GM21515 (cell line): ENCODE measurements around the gene TRIM29.
"Not testable (repeated sequence)": the region's sequence is repeated elsewhere in the genome, so short reads cannot be mapped to it uniquely, and the experiment has no call there.

Experiments used
- ATAC-seq: cut with Tn5 transposase; IDR thresholded peaks from one replicate; pipeline ENCODE4 v1.9.1; 2021; ENCODE audit not compliant: unreplicated experiment

The TRIM29 gene

DNA sequence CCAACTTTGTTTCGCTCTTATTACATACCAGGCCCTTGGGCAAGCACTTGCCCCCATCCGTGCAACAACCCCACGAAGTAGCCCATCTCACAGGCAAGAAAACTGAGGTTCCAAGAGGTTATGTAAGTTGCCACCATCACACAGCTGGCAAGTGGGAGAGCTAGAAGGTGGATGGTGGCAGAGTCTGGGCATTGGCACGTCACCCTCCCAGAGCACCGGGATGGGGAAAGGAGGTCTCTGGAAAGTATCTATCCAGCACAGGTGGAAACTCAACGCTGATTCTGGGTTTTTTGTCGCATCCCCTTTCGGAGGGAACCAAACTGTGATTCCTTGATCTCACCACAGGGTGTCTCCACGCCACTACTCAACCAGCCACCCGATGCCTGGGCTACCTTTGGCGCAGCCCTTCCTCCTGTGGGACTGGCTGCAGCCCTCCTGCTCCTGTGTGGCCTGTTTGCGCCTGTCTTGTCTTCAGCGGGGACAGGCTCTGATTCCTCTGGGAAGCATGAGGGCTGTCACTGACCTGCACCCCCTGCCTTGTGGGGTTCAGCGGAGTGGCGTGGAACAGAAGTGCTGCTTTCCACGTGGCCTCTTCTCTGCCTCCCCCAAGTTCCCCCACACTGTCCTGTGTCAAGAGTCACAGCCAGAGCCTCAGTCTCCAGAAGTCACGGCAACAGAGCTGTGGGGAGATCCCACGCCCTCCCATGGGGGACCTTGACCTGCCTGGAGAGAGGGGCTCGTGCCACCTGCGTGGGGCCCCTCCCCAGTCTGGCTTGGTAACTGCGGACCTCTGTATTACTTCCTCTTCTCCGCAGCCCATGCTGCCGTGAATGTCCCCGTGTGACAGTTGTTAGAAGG, 34.4 kb upstream of the TRIM29 start:
- peak; percentile 49 for ATAC-seq

- no peak for ATAC-seq
Measured at GRCh38 chr11:120170741-120171261, 32.9 kb upstream of the TRIM29 start.

DNA sequence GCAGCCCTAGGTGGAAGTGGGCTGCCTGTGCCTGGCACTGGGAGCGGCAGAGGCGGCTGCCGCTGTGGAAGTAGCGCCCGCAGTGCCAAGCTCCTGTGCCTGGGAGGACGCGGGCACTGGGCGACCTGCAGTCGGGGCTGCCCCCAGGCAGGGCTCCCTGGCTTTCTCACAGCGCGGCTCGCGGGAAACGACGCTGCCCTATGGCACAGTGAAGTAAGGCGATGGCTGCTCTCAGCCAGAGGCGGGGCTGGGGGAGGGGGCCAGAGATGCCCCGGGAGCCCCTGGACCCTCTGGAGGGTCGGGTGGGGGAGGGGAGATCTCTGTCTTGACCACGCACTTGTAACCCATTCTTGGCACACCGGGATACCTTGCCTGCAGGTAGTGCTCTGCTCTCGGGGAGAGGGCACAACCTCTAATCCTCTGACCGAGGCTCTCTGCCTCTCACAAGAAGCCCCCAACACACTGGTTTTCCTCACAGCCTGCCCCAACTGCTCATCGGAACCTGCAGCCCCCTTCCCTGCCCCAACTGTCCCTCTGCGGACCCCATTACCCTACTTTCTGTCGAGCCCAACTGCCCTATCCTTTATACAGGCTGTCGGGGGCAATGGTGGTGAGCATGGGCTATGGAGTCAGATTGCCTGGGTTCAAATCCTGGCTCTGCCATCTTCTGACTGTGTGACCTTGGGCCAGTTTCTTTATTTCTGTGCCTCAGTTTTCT, 32.2 kb upstream of the TRIM29 start:
- ATAC-seq: no peak

DNA sequence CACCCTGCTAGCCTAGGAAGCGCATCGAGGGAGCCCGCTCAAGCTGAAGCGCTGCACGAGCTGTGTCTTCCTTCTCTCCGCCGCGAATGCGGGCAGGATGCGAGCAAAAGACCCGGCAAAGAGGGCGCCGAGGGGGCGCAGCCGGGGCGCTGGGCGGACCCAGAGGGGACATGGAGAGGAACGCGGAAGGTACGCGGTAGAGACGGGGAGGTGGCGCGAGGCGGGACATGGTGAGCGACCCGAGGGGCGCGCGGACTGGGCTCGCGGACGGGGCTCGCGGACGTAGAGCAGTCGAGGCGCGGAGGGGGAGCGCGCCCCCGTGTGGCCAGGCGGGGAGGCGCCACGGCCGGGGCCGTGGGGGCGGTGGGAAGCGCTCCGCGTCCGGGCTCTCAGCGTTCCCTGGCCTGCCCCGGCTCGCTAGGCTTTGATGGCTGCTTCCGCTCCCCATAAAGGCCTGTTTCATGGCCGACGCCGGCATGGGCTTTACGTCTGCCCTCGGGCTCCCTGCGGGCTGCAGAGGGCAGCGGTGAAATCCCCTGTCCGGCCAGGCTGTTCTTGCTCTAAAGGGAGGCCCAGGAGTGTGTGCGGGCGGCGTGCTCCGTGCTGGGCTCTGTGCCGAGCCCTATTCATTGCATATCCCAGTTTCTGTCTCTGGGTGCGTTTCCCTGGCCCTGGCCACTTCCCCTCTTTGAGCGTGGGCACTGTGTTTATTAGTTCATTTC, 31.2 kb upstream of the TRIM29 start:
- ATAC-seq: no peak

DNA sequence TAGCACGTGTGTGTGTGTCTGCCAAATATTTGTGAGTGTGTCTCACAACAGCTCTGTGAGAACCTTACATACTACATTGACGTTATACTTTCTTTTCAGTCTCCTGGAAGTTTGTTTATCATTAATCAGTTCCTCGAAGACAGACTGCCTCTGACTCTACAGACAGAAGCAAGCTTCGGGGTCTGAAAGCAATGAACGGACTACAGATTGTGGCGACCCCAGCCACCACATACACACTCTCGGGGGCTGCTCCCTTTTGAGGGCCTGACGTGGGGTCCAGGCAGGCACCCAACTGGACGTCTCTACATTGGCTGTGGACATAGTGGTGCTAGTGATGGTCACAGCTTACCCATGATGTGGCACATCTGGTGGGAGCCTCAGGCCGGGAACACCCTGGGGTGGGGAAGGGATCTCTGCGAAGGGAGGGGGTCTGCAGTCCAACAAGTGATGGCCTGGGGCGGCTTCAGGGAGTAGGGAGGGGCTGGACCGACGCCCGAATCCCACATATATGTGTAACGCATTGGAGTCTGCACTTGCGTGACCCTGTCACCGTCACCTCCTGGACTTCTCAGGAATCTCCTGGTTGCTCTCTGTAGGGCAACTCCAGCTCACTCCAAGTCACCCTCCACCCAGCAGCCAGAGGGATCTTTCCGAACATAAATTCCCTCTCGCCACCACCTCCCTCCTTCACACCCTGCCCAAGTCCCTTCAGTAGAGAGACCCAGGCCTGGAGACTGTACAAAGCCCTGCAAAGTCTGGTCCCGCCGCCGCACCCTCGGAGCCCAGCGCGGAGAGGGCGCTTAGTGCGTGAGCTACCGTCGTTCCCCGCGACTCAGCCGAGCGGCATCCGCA, 30.4 kb upstream of the TRIM29 start:
- ATAC-seq: no peak

DNA sequence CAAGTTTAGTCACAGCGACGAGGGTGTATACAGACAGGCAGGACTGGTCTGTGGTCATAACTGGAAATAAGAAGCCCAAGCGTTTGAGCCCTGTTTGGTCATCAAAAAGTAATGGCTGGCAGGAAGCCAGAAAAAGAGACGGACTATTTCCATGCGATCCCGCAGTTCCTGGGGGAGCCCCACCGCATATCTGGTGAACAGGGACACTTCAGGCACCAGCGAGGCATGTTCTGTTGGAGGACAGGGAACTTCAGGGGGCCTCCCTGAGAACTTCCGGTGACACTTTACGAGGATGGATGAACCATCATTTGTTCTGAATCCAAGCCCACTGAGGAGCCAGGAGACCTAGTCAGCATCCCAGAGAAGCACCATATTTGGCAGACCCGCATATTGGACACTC, 29.7 kb upstream of the TRIM29 start:
- no peak for ATAC-seq

- ATAC-seq: no peak
Measured at GRCh38 chr11:120160436-120160835, 22.5 kb upstream of the TRIM29 start.

DNA sequence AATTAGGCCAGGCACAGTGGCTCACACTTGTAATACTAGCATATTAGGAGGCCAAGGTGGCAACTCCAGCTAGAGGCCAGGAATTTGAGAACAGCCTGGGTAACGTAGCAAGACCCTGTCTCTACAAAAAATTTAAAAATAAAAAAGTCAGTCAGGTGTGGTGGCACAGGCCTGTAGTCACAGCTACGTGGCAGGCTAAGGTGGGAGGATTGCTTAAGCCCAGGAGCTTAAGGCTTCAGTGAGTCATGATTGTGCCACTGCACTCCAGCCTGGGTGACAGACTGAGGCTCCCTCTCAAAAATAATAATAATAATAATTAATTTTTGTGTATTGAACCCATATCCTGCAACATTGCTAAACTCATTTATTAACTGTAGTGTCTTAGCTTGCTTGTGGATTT, 15.3 kb upstream of the TRIM29 start:
- no peak for ATAC-seq

GRCh38 chr11:120151536-120151935, 13.6 kb upstream of the TRIM29 start:
- no peak for ATAC-seq

- ATAC-seq: no peak
Measured at GRCh38 chr11:120149246-120149645, 11.3 kb upstream of the TRIM29 start.

DNA sequence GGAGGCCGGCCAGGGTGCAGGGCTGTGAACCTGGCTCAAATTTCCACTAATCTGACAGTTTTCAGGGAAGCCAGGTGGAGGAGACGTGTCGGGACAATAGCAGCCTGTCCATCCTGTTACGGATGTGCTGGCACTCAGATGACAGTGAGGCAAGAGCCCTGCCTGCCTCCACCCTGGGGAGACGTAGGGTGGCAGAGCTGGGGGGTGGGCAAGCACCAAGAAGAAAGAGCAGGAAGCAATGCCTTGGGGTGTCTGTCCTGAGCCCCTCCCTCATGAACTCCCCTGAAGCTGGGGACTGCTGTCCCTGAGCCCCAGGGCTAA, 10.0 kb upstream of the TRIM29 start:
- ATAC-seq: no peak

- ATAC-seq: no peak
Measured at GRCh38 chr11:120147094-120147949, 9.4 kb upstream of the TRIM29 start.

DNA sequence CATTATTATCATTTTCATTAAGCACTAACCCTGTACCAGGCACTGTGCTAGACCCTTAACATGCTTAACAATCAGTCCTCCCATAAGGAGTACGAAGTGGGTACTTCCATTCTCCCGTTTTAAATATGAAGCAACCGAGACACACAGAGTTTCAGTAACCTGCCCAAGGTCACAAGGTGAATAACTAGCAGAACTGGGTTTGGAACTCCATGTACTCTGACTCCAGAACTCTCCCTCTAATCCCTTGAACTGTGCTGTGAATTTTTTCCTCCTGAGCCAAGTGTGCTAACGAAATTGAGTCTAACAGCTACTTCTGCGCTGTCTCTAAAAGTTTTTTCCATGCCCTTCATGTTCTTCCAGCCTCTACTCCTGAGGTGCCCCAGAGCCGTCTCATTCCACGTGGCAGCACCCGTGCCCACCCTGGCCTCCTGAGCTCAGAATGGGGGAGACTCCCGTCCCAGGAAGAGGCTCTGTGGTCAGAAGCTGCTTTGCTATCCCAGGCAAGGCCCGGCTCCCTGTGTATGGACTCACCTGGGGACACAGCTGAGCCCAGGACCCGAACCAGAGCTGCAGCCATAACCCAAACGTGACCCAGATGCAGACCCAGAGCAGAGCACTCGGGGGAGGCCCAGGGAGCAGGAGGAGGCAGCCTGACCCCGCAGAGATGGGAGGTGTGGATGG, 8.6 kb upstream of the TRIM29 start:
- ATAC-seq: no peak

DNA sequence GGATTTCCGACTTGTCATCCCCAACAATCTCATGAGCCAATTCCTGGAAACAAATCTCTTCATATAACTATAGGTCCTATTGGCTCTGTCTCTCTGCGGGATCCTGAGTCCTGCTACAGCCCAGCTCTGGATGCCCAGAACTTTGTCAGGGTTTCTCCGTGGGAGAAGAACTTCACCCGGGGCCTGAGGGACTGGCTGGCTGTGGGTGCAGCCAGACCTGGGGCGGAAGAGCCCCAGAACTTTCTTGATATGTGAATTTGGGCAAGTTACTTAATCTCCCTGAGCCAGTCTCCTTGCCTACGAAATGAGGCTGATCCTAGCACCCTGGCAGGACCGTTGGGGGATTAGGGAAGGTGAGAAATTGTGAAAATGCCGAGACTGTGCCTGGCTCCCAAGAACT, 6.6 kb upstream of the TRIM29 start:
- no peak for ATAC-seq

GRCh38 chr11:120143472-120143871, 5.6 kb upstream of the TRIM29 start:
- not testable (repeated sequence) for ATAC-seq

DNA sequence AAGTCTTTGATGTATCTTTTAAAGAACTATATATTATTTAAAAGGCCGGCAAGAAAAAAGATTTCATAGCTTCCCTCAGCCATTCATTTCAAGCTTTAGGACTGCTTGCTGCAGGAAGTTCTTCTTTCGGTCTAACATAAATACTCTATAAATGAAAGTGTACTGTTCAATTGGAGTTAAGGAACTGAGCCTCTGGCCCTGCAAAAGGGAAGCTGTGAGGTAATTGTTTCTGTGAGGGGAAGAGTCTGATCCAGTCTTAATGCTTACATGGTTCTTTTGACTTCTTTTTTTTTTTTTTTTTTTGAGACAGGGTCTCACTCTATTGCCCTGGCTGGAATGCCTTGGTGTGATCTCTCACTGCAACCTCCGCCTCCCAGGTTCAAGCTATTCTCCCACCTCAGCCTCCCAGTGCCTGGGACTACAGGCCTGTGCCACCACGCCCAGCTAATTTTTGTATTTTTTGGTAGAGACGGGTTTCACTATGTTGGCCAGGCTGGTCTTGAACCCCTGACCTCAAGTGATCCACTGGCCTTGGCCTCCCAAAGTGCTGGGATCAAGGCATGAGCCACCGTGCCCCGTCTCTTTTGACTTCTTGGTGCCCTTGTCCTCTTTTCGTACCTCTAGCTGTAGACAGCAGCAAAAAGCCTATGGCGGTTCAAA, 4.7 kb upstream of the TRIM29 start:
- ATAC-seq: no peak

- ATAC-seq: no peak
Measured at GRCh38 chr11:120141768-120142423, 4.0 kb upstream of the TRIM29 start.

GRCh38 chr11:120141113-120141767, 3.3 kb upstream of the TRIM29 start:
- no peak for ATAC-seq
